Gastrocnemius medialis (tissue), 4 donors: ENCODE measurements around the gene RAD9A.

ENCODE experiments used
- POLR2A ChIP-seq, 2 donors: fragments of 450-650 bp; IDR thresholded peaks; one replicate each; pipeline ENCODE4 v1.6.1; 2017; ENCODE audit warnings: antibody characterized with exemption in 2 of 2, mild to moderate bottlenecking in 2 of 2, moderate library complexity in 2 of 2
- TF ChIP-seq, protein P1 (sequence below), 5 experiments: fragments of 450-650 bp in 3 of 5; fragments of 200-600 bp in 2 of 5; sonication (generic) in 2 of 5; IDR thresholded peaks in 4 of 5; conservative IDR thresholded peaks in 1 of 5; 1 replicate in 4 of 5; 2 replicates in 1 of 5; pipeline ENCODE4 v1.5.1; 2016 to 2019; ENCODE audit warnings: antibody characterized with exemption in 5 of 5, mild to moderate bottlenecking in 3 of 5, moderate library complexity in 3 of 5

- TF ChIP-seq, protein P1, sequence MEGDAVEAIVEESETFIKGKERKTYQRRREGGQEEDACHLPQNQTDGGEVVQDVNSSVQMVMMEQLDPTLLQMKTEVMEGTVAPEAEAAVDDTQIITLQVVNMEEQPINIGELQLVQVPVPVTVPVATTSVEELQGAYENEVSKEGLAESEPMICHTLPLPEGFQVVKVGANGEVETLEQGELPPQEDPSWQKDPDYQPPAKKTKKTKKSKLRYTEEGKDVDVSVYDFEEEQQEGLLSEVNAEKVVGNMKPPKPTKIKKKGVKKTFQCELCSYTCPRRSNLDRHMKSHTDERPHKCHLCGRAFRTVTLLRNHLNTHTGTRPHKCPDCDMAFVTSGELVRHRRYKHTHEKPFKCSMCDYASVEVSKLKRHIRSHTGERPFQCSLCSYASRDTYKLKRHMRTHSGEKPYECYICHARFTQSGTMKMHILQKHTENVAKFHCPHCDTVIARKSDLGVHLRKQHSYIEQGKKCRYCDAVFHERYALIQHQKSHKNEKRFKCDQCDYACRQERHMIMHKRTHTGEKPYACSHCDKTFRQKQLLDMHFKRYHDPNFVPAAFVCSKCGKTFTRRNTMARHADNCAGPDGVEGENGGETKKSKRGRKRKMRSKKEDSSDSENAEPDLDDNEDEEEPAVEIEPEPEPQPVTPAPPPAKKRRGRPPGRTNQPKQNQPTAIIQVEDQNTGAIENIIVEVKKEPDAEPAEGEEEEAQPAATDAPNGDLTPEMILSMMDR (IDR thresholded peaks at IDR 0.05 in 4 of 5, conservative IDR thresholded peaks at IDR 0.05 in 1 of 5), result no peak
- no peak for TF ChIP-seq POLR2A (IDR thresholded peaks at IDR 0.05)
Observed at GRCh38 chr11:67433536-67434394, 42.0 kb downstream of the RAD9A start.
